ENCODE measurements around the gene ZNF326.
A peak's percentile ranks its signal among the peaks of the same experiment; 100 is the strongest.

Gene ZNF326

GRCh38 chr1:89999628-90000027 is 4.7 kb downstream of the ZNF326 start:
- H3K4me3 ChIP-seq (ENCODE audit: low read depth, low read length), result no peak overlapping the region
- H3K4me1 ChIP-seq, result no peaks in the 10 kb centered on the region; the same call in 1 of the 2 replicates
- no peak for DNase-seq
- no peak for TF ChIP-seq CTCF (IDR thresholded peaks at IDR 0.05; ENCODE audit: low read depth, low read length)
- no peaks in the 10 kb centered on the region for H3K9me3 ChIP-seq
- H3K36me3 ChIP-seq, result peaks cover 3% of the 10 kb centered on the region
- no peaks in the 10 kb centered on the region for H3K27me3 ChIP-seq

GRCh38 chr1:90000934-90001676 is 6.2 kb downstream of the ZNF326 start:
- peaks cover 8% of the 10 kb centered on the region for H3K36me3 ChIP-seq
- no peak overlapping the region for H3K4me3 ChIP-seq (ENCODE audit: low read depth, low read length)
- H3K27me3 ChIP-seq, result no peaks in the 10 kb centered on the region
- no peaks in the 10 kb centered on the region; the same call in 1 of the 2 replicates for H3K4me1 ChIP-seq
- peak; percentile 25; the same call in 1 of the 2 replicates for TF ChIP-seq CTCF (IDR thresholded peaks at IDR 0.05; ENCODE audit: low read depth, low read length)
- DNase-seq, result no peak
- no peaks in the 10 kb centered on the region for H3K9me3 ChIP-seq

GRCh38 chr1:90007979-90008404 is 13.1 kb downstream of the ZNF326 start:
- Histone ChIP-seq H3K27me3 (no peaks in the 10 kb centered on the region), H3K36me3 (peaks cover 20% of the 10 kb centered on the region), H3K9me3 (no peaks in the 10 kb centered on the region), H3K4me1 (no peaks in the 10 kb centered on the region), H3K4me3 (ENCODE audit: low read depth, low read length) (no peak overlapping the region)
- DNase-seq, result no peak
- TF ChIP-seq CTCF (IDR thresholded peaks at IDR 0.05; ENCODE audit: low read depth, low read length), result no peak

GRCh38 chr1:90012300-90012699 is 17.4 kb downstream of the ZNF326 start:
- Histone ChIP-seq H3K4me3 (ENCODE audit: low read depth, low read length) (no peak overlapping the region), H3K9me3 (no peaks in the 10 kb centered on the region), H3K4me1 (no peaks in the 10 kb centered on the region), H3K36me3 (peaks cover 15% of the 10 kb centered on the region), H3K27me3 (no peaks in the 10 kb centered on the region)
- TF ChIP-seq CTCF (IDR thresholded peaks at IDR 0.05; ENCODE audit: low read depth, low read length), result no peak
- no peak for DNase-seq

- H3K36me3 ChIP-seq, result peaks cover 56% of the 10 kb centered on the region
- DNase-seq, result no peak
- no peak for TF ChIP-seq CTCF (IDR thresholded peaks at IDR 0.05; ENCODE audit: low read depth, low read length)
- no peaks in the 10 kb centered on the region for H3K9me3 ChIP-seq
- no peaks in the 10 kb centered on the region for H3K27me3 ChIP-seq
- no peak overlapping the region for H3K4me3 ChIP-seq (ENCODE audit: low read depth, low read length)
- no peaks in the 10 kb centered on the region for H3K4me1 ChIP-seq
Observed at GRCh38 chr1:90023691-90024090, 28.8 kb downstream of the ZNF326 start.

GRCh38 chr1:90027281-90027680 is 32.4 kb downstream of the ZNF326 start:
- no peak for DNase-seq
- Histone ChIP-seq H3K9me3 (no peaks in the 10 kb centered on the region), H3K36me3 (peaks cover 24% of the 10 kb centered on the region), H3K4me1 (no peaks in the 10 kb centered on the region), H3K27me3 (no peaks in the 10 kb centered on the region), H3K4me3 (ENCODE audit: low read depth, low read length) (no peak overlapping the region)
- TF ChIP-seq CTCF (IDR thresholded peaks at IDR 0.05; ENCODE audit: low read depth, low read length), result no peak
